GM18858 (cell line): Measurements from ENCODE around the gene COL5A3.
"Not testable (repeated sequence)": the region's sequence is repeated elsewhere in the genome, so short reads cannot be mapped to it uniquely, and the experiment has no call there.

Source experiments
- ATAC-seq: cut with Tn5 transposase; IDR thresholded peaks from one replicate; pipeline ENCODE4 v1.9.1; 2021; ENCODE audit not compliant: unreplicated experiment

COL5A3 gene

GRCh38 chr19:10010247-10010691, at the start of gene COL5A3:
Gene COL5A3 (minus strand): TSS chr19:10010504. CDS start chr19:10010385, 119 bp downstream.
- ATAC-seq, result no peak

- ATAC-seq, result no peak
Measured at GRCh38 chr19:10052602-10053360, 42.5 kb upstream of the COL5A3 start.

- ATAC-seq, result no peak
Measured at GRCh38 chr19:10049626-10050025, 39.3 kb upstream of the COL5A3 start.

- no peak for ATAC-seq
Measured at GRCh38 chr19:10045371-10045770, 35.1 kb upstream of the COL5A3 start.

- ATAC-seq, result no peak
Measured at GRCh38 chr19:10044390-10044789, 34.1 kb upstream of the COL5A3 start.

GRCh38 chr19:10043286-10043927, 33.1 kb upstream of the COL5A3 start:
- no peak for ATAC-seq

- no peak for ATAC-seq
Measured at GRCh38 chr19:10037809-10038208, 27.5 kb upstream of the COL5A3 start.

GRCh38 chr19:10037367-10037766, 27.1 kb upstream of the COL5A3 start:
- no peak for ATAC-seq

GRCh38 chr19:10036601-10037071, 26.3 kb upstream of the COL5A3 start:
- ATAC-seq, result no peak

- ATAC-seq, result no peak
Measured at GRCh38 chr19:10033614-10034013, 23.3 kb upstream of the COL5A3 start.

GRCh38 chr19:10027158-10027997, 17.1 kb upstream of the COL5A3 start:
- no peak for ATAC-seq

- no peak for ATAC-seq
Measured at GRCh38 chr19:10026744-10027143, 16.4 kb upstream of the COL5A3 start.

- ATAC-seq, result not testable (repeated sequence)
Measured at GRCh38 chr19:10023096-10023495, 12.8 kb upstream of the COL5A3 start.

GRCh38 chr19:10021863-10022262, 11.6 kb upstream of the COL5A3 start:
- ATAC-seq, result no peak

- ATAC-seq, result no peak
Measured at GRCh38 chr19:10021446-10021845, 11.1 kb upstream of the COL5A3 start.

- no peak for ATAC-seq
Measured at GRCh38 chr19:10020851-10021250, 10.5 kb upstream of the COL5A3 start.

GRCh38 chr19:10019246-10019645, 8.9 kb upstream of the COL5A3 start:
- ATAC-seq, result no peak

- ATAC-seq, result no peak
Measured at GRCh38 chr19:10018786-10019185, 8.5 kb upstream of the COL5A3 start.

- no peak for ATAC-seq
Measured at GRCh38 chr19:10018263-10018662, 8.0 kb upstream of the COL5A3 start.

GRCh38 chr19:10013834-10014618, 3.7 kb upstream of the COL5A3 start:
- ATAC-seq, result no peak

- no peak for ATAC-seq
Measured at GRCh38 chr19:10013316-10013715, 3.0 kb upstream of the COL5A3 start, which contains the start of gene RDH8. Gene RDH8 (plus strand): TSS chr19:10013483. CDS start chr19:10013498, 15 bp downstream.
